Muscle of back (tissue), 11 donors: ENCODE measurements around the gene PCP2. TPM values are rescaled to one million over a fixed set of nuclear protein-coding genes. Genes with fewer than 3 reads are reported as not detected.

Source experiments
- DNase-seq, 3 donors: peaks; one replicate each; pipeline versions ENCODE4 v3.0.0 to v3.0.0-alpha.2; 2013
- polyA plus RNA-seq, 10 donors: library from polyadenylated mRNA; unstranded; fragments of 120-200 nt; gene quantifications; one replicate each; pipeline ENCODE4 v1.2.1, GENCODE V29; 2013; ENCODE audit not compliant: insufficient read length in 10 of 10

PCP2 gene
- polyA plus RNA-seq, 10 donors = 0.26 TPM; not detected in 9

- no peak for DNase-seq
Observed at GRCh38 chr19:7619671-7620441, 13.7 kb downstream of the PCP2 start.

GRCh38 chr19:7618771-7619510 lies 14.6 kb downstream of the PCP2 start:
- DNase-seq = peak in 1 of 3 donors; percentile 54

- peak in 1 of 3 donors; percentile 42 for DNase-seq
Observed at GRCh38 chr19:7618348-7618747, 15.2 kb downstream of the PCP2 start.

GRCh38 chr19:7617735-7618134 lies 15.8 kb downstream of the PCP2 start:
- no peak for DNase-seq

- DNase-seq = no peak
Observed at GRCh38 chr19:7617172-7617571, 16.3 kb downstream of the PCP2 start.

GRCh38 chr19:7614859-7615741 lies 18.4 kb downstream of the PCP2 start:
- DNase-seq = no peak

GRCh38 chr19:7612282-7613274 lies 20.9 kb downstream of the PCP2 start:
- no peak for DNase-seq

- no peak for DNase-seq
Observed at GRCh38 chr19:7611541-7612279, 21.8 kb downstream of the PCP2 start.

GRCh38 chr19:7610491-7611240 lies 22.9 kb downstream of the PCP2 start:
- DNase-seq = no peak

- DNase-seq = no peak
Observed at GRCh38 chr19:7607874-7608560, 25.5 kb downstream of the PCP2 start.

GRCh38 chr19:7607212-7607873 lies 26.2 kb downstream of the PCP2 start:
- no peak for DNase-seq

GRCh38 chr19:7606289-7606688 lies 27.2 kb downstream of the PCP2 start:
- no peak for DNase-seq

- no peak for DNase-seq
Observed at GRCh38 chr19:7605490-7606222, 27.9 kb downstream of the PCP2 start.

GRCh38 chr19:7603919-7604318 lies 29.6 kb downstream of the PCP2 start:
- no peak for DNase-seq

- DNase-seq = no peak
Observed at GRCh38 chr19:7602935-7603497, 30.5 kb downstream of the PCP2 start.

- DNase-seq = no peak
Observed at GRCh38 chr19:7602240-7602934, 31.1 kb downstream of the PCP2 start.

GRCh38 chr19:7600721-7601120 lies 32.8 kb downstream of the PCP2 start:
- no peak for DNase-seq
